Testis (tissue), 3 donors: ENCODE measurements around the gene CMTM1. TPM values are rescaled to one million over a fixed set of nuclear protein-coding genes. Genes with fewer than 3 reads are reported as not detected.
"Not testable (repeated sequence)": the region's sequence is repeated elsewhere in the genome, so short reads cannot be mapped to it uniquely, and the experiment has no call there.

ENCODE experiments used
- DNase-seq: peaks from one replicate; pipeline ENCODE4 v3.0.0-alpha.2; 2019
- H3K27ac ChIP-seq, 2 donors: fragments of 200-600 bp; sonication (generic); one replicate each; pipeline ENCODE4 v1.5.1; 2019
- H3K27me3 ChIP-seq: fragments of 200-600 bp; sonication (generic); one replicate; pipeline ENCODE4 v1.5.1; 2019
- H3K36me3 ChIP-seq: fragments of 200-600 bp; sonication (generic); one replicate; pipeline ENCODE4 v1.5.1; 2017; ENCODE audit warnings: low read depth; ENCODE audit errors: missing control alignments
- H3K4me1 ChIP-seq: fragments of 200-600 bp; sonication (generic); one replicate; pipeline ENCODE4 v1.5.1; 2019
- H3K4me3 ChIP-seq, 2 donors: fragments of 200-600 bp; sonication (generic); one replicate each; pipeline ENCODE4 v1.5.1; 2017 to 2019
- H3K9me3 ChIP-seq: fragments of 200-600 bp; sonication (generic); one replicate; pipeline ENCODE4 v1.5.1; 2017
- CTCF ChIP-seq, 3 experiments: fragments of 450-650 bp in 2 of 3; fragments of 200-600 bp in 1 of 3; sonication (generic) in 1 of 3; IDR thresholded peaks; one replicate each; pipeline ENCODE4 v1.5.1; 2016 to 2019; ENCODE audit warnings: antibody characterized with exemption in 3 of 3, mild to moderate bottlenecking in 2 of 3, moderate library complexity in 1 of 3
- POLR2A ChIP-seq: fragments of 450-650 bp; IDR thresholded peaks from one replicate; pipeline ENCODE4 v1.6.1; 2017; ENCODE audit warnings: antibody characterized with exemption, mild to moderate bottlenecking, moderate library complexity
- WGBS, 2 donors: methylation state at CpG; one replicate each; pipeline ENCODE4 v1.1.5; 2018; 5-methylcytosine and 5-hydroxymethylcytosine counted together
- intact Hi-C: fragments of 100-400 bp; cut with DNase I; formaldehyde crosslinking; loops from one replicate; pipeline ENCODE4 v1.15.1; 2023; ENCODE audit warnings: low total_unique reads
- polyA plus RNA-seq: library from polyadenylated mRNA; stranded (reverse); fragments of 350-450 nt; fragmentation: Illumina TruSeq; extraction: RNeasy Lipid Tissue Mini Kit (QIAGEN cat#74804); gene quantifications from one replicate; pipeline ENCODE4 v1.2.3, GENCODE V29; 2014; ENCODE audit warnings: low read depth, low replicate concordance; ENCODE audit not compliant: insufficient read depth
- total RNA-seq, 2 donors: library from RNA; depleted of rRNA; stranded (reverse); fragments of >200 nt; gene quantifications; one replicate each; pipeline ENCODE4 v1.2.3, GENCODE V29; 2016

The CMTM1 gene
- total and polyA plus RNA-seq, 3 donors from 2014 or later, result 24.0 to 103 (median 47.5) TPM

- no peaks in the 10 kb centered on the region for H3K27me3 ChIP-seq
- no peaks in the 10 kb centered on the region for H3K4me1 ChIP-seq
- TF ChIP-seq POLR2A, result no peak
- no peak for TF ChIP-seq CTCF (IDR thresholded peaks at IDR 0.05)
- 80 to 83% methylated on average over 7 of the region's 7 CpGs for WGBS, 2 donors
- H3K4me3 ChIP-seq, result no peak overlapping the region
- no peaks in the 10 kb centered on the region for H3K36me3 ChIP-seq
- no peak for DNase-seq
- H3K27ac ChIP-seq, result no peak overlapping the region
- intact Hi-C loops, result no loop called here
- no peaks in the 10 kb centered on the region for H3K9me3 ChIP-seq
These were observed 28.5 kb downstream of the CMTM1 start for GRCh38 chr16:66594739-66595138.

- H3K4me1 ChIP-seq, H3K27me3 ChIP-seq, H3K9me3 ChIP-seq, intact Hi-C loops, H3K27ac ChIP-seq, H3K36me3 ChIP-seq, H3K4me3 ChIP-seq, DNase-seq: not testable (repeated sequence)
- WGBS, 2 donors, result 96 to 100% methylated on average over 4 of the region's 4 CpGs
These were observed 30.3 kb downstream of the CMTM1 start for GRCh38 chr16:66596559-66596958.

- no peak for TF ChIP-seq POLR2A
- TF ChIP-seq CTCF (IDR thresholded peaks at IDR 0.05), result no peak
- WGBS, 2 donors, result 86 to 88% methylated on average over 5 of the region's 5 CpGs
- no peaks in the 10 kb centered on the region for H3K9me3 ChIP-seq
- H3K27ac ChIP-seq, result no peak overlapping the region
- H3K27me3 ChIP-seq, result no peaks in the 10 kb centered on the region
- no peaks in the 10 kb centered on the region for H3K36me3 ChIP-seq
- H3K4me3 ChIP-seq, result no peak overlapping the region
- intact Hi-C loops, result no loop called here
- H3K4me1 ChIP-seq, result no peaks in the 10 kb centered on the region
- no peak for DNase-seq
These were observed 31.0 kb downstream of the CMTM1 start for GRCh38 chr16:66596986-66597848.

GRCh38 chr16:66598111-66598510 lies 31.9 kb downstream of the CMTM1 start:
- TF ChIP-seq POLR2A (no peak), CTCF (IDR thresholded peaks at IDR 0.05) (no peak)
- no peak for DNase-seq
- 87% methylated on average over 3 of the region's 3 CpGs for WGBS, 2 donors
- intact Hi-C loops, result no loop called here
- no peak overlapping the region for H3K27ac ChIP-seq
- H3K36me3 ChIP-seq, result no peaks in the 10 kb centered on the region
- peaks cover under 1% of the 10 kb centered on the region for H3K4me1 ChIP-seq
- H3K4me3 ChIP-seq, result no peak overlapping the region
- no peaks in the 10 kb centered on the region for H3K9me3 ChIP-seq
- no peaks in the 10 kb centered on the region for H3K27me3 ChIP-seq

GRCh38 chr16:66599726-66600125 lies 33.5 kb downstream of the CMTM1 start:
- Histone ChIP-seq H3K9me3 (no peaks in the 10 kb centered on the region), H3K4me3 (no peak overlapping the region), H3K36me3 (no peaks in the 10 kb centered on the region), H3K27ac (no peak overlapping the region), H3K4me1 (peaks cover 9% of the 10 kb centered on the region), H3K27me3 (no peaks in the 10 kb centered on the region)
- intact Hi-C loops, result loop anchor here (10.0 kb wide), 1 partner anchor 115 kb away; no protein-coding TSS in a partner anchor
- no peak for DNase-seq
- TF ChIP-seq CTCF (IDR thresholded peaks at IDR 0.05) (no peak), POLR2A (no peak)
- WGBS, 2 donors, result 84 to 93% methylated on average over 4 of the region's 4 CpGs
